GM18873 (cell line): ENCODE data around the gene UCKL1.
"Not testable (repeated sequence)": the region's sequence is repeated elsewhere in the genome, so short reads cannot be mapped to it uniquely, and the experiment has no call there.

Source experiments
- ATAC-seq: cut with Tn5 transposase; IDR thresholded peaks from one replicate; pipeline ENCODE4 v1.9.1; 2021; ENCODE audit warnings: mild to moderate bottlenecking, moderate library complexity, moderate number of reproducible peaks; ENCODE audit not compliant: unreplicated experiment, low FRiP score

UCKL1 gene

GRCh38 chr20:63945031-63945658 is 11.1 kb downstream of the UCKL1 start:
- ATAC-seq = no peak

- ATAC-seq = no peak
Measured at GRCh38 chr20:63944078-63944941, 11.9 kb downstream of the UCKL1 start.

GRCh38 chr20:63943808-63944077 is 12.5 kb downstream of the UCKL1 start:
- no peak for ATAC-seq

- no peak for ATAC-seq
Measured at GRCh38 chr20:63942969-63943807, 13.0 kb downstream of the UCKL1 start.

- ATAC-seq = no peak
Measured at GRCh38 chr20:63942250-63942951, 13.8 kb downstream of the UCKL1 start.

GRCh38 chr20:63941282-63942081 is 14.7 kb downstream of the UCKL1 start:
- no peak for ATAC-seq

- ATAC-seq = no peak
Measured at GRCh38 chr20:63940472-63941266, 15.5 kb downstream of the UCKL1 start.

GRCh38 chr20:63940071-63940471 is 16.1 kb downstream of the UCKL1 start:
- ATAC-seq = no peak

- ATAC-seq = no peak
Measured at GRCh38 chr20:63939061-63939935, 16.9 kb downstream of the UCKL1 start.

- ATAC-seq = no peak
Measured at GRCh38 chr20:63937596-63937995, 18.6 kb downstream of the UCKL1 start.

- ATAC-seq = no peak
Measured at GRCh38 chr20:63935447-63935846, 20.8 kb downstream of the UCKL1 start.

GRCh38 chr20:63934271-63935068 is 21.7 kb downstream of the UCKL1 start:
- ATAC-seq = no peak

- ATAC-seq = no peak
Measured at GRCh38 chr20:63933646-63934045, 22.6 kb downstream of the UCKL1 start.

- ATAC-seq = no peak
Measured at GRCh38 chr20:63932606-63933160, 23.5 kb downstream of the UCKL1 start.

- ATAC-seq = no peak
Measured at GRCh38 chr20:63931735-63932134, 24.5 kb downstream of the UCKL1 start.

GRCh38 chr20:63930971-63931553 is 25.2 kb downstream of the UCKL1 start:
- ATAC-seq = no peak

GRCh38 chr20:63929473-63929883 is 26.7 kb downstream of the UCKL1 start:
- not testable (repeated sequence) for ATAC-seq
